Measurements from ENCODE around the gene BDH2.

The BDH2 gene

DNA sequence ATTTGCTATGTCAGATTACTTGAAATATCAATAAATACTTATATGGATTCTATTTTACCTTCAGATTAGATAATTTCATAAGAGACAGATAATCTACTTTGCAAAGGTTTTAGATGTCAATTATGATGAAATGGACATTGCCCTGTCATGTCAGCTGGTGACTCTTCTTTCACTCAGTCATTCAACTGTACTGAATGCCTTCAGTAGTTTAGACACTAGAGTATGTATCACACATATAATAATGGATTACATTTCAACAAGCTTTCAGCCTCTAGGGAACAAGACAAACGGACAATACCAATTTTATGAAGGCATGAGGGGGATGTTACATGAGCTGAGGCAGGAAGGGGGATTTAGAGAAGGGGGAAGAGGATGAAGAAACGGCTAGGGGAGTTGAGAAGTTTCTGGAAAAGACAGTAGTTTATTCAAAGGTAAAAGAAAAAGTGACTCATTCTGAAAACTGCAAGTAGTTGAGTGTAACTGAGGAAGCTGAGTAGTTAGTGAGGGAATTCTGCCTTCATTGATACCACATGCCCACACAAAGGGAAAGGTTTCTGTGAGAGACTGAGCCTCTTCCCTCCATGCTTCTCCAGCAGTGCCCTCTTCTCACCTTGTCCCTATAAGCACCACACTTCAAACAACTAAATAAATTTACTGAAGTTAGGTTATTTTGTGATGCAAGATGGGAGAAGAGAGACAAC, 48.7 kb downstream of the BDH2 start:
- no peak overlapping the region for H3K27ac Mint-ChIP-seq
- H3K27me3 Mint-ChIP-seq (ENCODE audit: low read depth, poor library complexity): no peaks in the 10 kb centered on the region
- TF ChIP-seq, protein P1, sequence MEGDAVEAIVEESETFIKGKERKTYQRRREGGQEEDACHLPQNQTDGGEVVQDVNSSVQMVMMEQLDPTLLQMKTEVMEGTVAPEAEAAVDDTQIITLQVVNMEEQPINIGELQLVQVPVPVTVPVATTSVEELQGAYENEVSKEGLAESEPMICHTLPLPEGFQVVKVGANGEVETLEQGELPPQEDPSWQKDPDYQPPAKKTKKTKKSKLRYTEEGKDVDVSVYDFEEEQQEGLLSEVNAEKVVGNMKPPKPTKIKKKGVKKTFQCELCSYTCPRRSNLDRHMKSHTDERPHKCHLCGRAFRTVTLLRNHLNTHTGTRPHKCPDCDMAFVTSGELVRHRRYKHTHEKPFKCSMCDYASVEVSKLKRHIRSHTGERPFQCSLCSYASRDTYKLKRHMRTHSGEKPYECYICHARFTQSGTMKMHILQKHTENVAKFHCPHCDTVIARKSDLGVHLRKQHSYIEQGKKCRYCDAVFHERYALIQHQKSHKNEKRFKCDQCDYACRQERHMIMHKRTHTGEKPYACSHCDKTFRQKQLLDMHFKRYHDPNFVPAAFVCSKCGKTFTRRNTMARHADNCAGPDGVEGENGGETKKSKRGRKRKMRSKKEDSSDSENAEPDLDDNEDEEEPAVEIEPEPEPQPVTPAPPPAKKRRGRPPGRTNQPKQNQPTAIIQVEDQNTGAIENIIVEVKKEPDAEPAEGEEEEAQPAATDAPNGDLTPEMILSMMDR (IDR thresholded peaks at IDR 0.05): no peak
- no peaks in the 10 kb centered on the region for H3K9me3 Mint-ChIP-seq
- DNase-seq: no peak
- H3K4me3 Mint-ChIP-seq: no peak overlapping the region
- H3K4me1 Mint-ChIP-seq: no peaks in the 10 kb centered on the region
- peaks cover 20% of the 10 kb centered on the region for H3K36me3 Mint-ChIP-seq (ENCODE audit: low read depth)

DNA sequence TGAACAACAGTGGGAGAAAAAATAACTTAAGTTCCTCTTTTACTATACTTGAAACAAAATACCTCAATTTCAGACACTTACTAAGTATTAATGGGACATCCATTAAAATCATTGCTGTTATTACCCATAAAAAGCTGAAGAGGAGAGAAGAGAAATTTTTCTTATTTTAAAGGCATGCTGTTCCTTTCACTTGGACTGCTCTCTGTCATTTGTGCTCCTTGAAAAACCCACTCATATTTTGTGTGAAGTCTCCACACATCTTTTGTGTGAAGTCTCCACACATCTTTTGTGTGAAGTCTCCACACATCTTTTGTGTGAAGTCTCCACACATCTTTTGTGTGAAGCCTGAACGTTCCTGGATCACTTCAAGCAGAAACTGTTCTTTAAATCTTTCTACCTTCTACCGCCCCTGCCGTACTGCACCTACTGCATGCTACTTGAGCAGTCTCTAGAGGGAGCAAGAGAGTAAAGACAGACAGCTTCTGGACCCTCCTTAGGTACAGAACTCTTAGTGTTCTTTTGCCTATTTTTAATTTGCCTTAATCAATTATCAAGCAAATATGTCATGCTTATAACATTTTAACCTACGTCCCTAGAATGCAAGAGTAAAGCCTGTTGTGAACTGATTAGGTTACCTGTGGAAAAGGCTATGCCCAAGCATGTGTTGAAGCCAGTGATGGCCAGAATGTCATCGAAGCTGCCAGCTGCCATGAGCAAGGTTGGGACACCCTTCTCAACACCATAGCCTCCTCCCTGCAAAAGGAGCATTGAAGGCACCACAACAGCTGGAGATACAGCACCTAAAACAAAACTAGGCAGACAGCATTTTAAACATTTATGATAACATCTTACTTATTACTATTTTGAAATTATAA, 53.0 kb downstream of the BDH2 start:
- Mint-ChIP-seq H3K36me3 (ENCODE audit: low read depth) (peaks cover 22% of the 10 kb centered on the region), H3K27ac (no peak overlapping the region), H3K27me3 (ENCODE audit: low read depth, poor library complexity) (no peaks in the 10 kb centered on the region), H3K4me3 (no peak overlapping the region), H3K9me3 (no peaks in the 10 kb centered on the region), H3K4me1 (no peaks in the 10 kb centered on the region)
- peak; percentile 21 for DNase-seq
- TF ChIP-seq, protein P1 (IDR thresholded peaks at IDR 0.05): peak; percentile 66

DNA sequence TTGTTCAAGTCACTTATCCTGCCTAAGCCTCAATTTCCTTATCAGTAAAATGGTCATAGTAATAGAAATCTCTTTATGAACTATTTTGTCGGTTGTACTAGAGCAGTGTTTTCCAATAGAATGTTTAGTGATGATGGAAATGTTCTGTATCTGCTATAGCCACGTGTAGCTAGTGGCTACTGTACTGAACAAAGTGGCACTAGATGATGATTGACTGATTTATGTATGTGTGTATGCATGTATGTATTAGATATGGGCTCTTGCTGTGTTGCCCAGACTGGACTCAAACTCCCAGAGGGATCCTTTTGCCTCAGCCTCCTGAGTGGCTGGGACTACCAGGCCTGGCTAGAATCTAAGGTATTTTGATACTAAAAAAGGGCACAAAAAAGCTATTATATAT, 55.5 kb downstream of the BDH2 start:
- Mint-ChIP-seq H3K36me3 (ENCODE audit: low read depth) (peaks cover 18% of the 10 kb centered on the region), H3K27ac (no peak overlapping the region), H3K4me3 (no peak overlapping the region), H3K9me3 (no peaks in the 10 kb centered on the region), H3K27me3 (ENCODE audit: low read depth, poor library complexity) (no peaks in the 10 kb centered on the region), H3K4me1 (no peaks in the 10 kb centered on the region)
- TF ChIP-seq, protein P1 (IDR thresholded peaks at IDR 0.05): no peak
- DNase-seq: no peak

DNA sequence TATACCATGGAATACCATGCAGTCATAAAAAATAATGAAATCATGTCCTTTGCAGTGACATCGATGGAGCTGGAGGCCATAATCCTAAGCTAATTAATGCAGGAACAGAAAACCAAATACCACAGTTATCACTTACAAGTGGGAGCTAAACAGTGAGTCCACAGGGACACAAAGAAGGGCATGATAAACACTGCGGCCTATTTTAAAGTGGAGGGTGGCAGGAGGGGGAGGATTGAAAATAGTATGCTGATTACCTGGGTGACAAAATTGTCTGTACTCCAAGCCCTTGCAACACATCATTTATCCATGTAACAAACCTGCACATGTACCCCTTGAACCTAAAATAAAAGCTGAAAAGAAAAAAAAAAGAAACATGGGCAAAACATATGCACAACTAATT, 63.5 kb downstream of the BDH2 start:
- Mint-ChIP-seq H3K27ac (no peak overlapping the region), H3K4me1 (no peaks in the 10 kb centered on the region), H3K36me3 (ENCODE audit: low read depth) (peaks cover 12% of the 10 kb centered on the region), H3K27me3 (ENCODE audit: low read depth, poor library complexity) (peaks cover 8% of the 10 kb centered on the region), H3K4me3 (no peak overlapping the region), H3K9me3 (no peaks in the 10 kb centered on the region)
- no peak for DNase-seq
- TF ChIP-seq, protein P1 (IDR thresholded peaks at IDR 0.05): no peak

DNA sequence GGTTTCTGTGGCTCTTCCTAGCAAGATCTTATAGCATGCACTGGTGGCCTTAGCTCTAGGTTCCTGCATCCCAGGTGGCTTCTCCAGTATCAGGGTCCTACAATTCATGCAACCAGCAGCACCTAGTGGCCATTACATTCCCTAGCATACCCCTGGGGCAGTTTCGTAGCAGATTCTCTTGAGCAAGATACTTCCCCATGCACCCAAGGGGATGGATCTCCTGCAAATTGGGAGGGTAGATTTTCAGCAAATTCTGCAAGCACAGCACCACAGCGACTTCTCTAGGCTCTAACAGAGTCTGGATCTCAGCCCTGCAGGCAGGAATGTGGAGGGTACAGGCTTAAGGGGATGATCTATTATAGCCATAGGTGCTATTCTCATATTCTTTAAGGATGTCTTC, 67.1 kb downstream of the BDH2 start:
- DNase-seq: no peak

More for the DNA sequence above, 67.1 kb downstream of the BDH2 start:
- peaks cover 12% of the 10 kb centered on the region for H3K36me3 Mint-ChIP-seq (ENCODE audit: low read depth)
- H3K9me3 Mint-ChIP-seq: no peaks in the 10 kb centered on the region
- TF ChIP-seq, protein P1 (IDR thresholded peaks at IDR 0.05): peak; percentile 55
- H3K27me3 Mint-ChIP-seq (ENCODE audit: low read depth, poor library complexity): peaks cover 8% of the 10 kb centered on the region
- H3K4me3 Mint-ChIP-seq: no peak overlapping the region
- no peak overlapping the region for H3K27ac Mint-ChIP-seq
- no peaks in the 10 kb centered on the region for H3K4me1 Mint-ChIP-seq

Measured in nephron progenitor cell (in vitro differentiated cells).